Glutamatergic neuron (in vitro differentiated cells): ENCODE data around the gene ACTR8. TPM values are rescaled to one million over a fixed set of nuclear protein-coding genes. Genes with fewer than 3 reads are reported as not detected.

ENCODE experiments used
- DNase-seq: peaks from one replicate; pipeline ENCODE4 v3.0.0; 2022
- H3K27ac Mint-ChIP-seq: one replicate; pipeline ENCODE4 v1.8.0; 2020; ENCODE audit warnings: mild to moderate bottlenecking, mixed read lengths, inconsistent platforms; ENCODE audit not compliant: unreplicated experiment
- H3K27me3 Mint-ChIP-seq: one replicate; pipeline ENCODE4 v1.8.0; 2020; ENCODE audit warnings: mild to moderate bottlenecking, moderate library complexity, mixed read lengths, inconsistent platforms; ENCODE audit not compliant: unreplicated experiment
- H3K36me3 Mint-ChIP-seq: one replicate; pipeline ENCODE4 v1.8.0; 2020; ENCODE audit warnings: mild to moderate bottlenecking, mixed read lengths, inconsistent platforms; ENCODE audit not compliant: unreplicated experiment
- H3K4me1 Mint-ChIP-seq: one replicate; pipeline ENCODE4 v1.8.0; 2020; ENCODE audit warnings: mild to moderate bottlenecking, low read depth, mixed read lengths, inconsistent platforms; ENCODE audit not compliant: unreplicated experiment
- H3K4me3 Mint-ChIP-seq: one replicate; pipeline ENCODE4 v1.8.0; 2020; ENCODE audit warnings: mild to moderate bottlenecking, mixed read lengths, inconsistent platforms; ENCODE audit not compliant: unreplicated experiment
- H3K9me3 Mint-ChIP-seq: one replicate; pipeline ENCODE4 v1.8.0; 2020; ENCODE audit warnings: mild to moderate bottlenecking, moderate library complexity, mixed read lengths, inconsistent platforms; ENCODE audit not compliant: unreplicated experiment
- total RNA-seq: library from RNA; stranded (reverse); fragmentation: NEBNext Ultra II Directional; extraction: Animal tissue kit (Norgen Biotek cat#: 25700); gene quantifications from one replicate; pipeline ENCODE4 v1.2.1, GENCODE V29; 2021; ENCODE audit not compliant: unreplicated experiment
- TF ChIP-seq, protein P1 (sequence below): fragments of 200-600 bp; sonication (generic); IDR thresholded peaks from one replicate; pipeline ENCODE4 v1.5.0; 2021; ENCODE audit not compliant: partially characterized antibody, unreplicated experiment

The ACTR8 gene
- total RNA-seq, 1 donor from 2014 or later: 59.4 TPM

DNA sequence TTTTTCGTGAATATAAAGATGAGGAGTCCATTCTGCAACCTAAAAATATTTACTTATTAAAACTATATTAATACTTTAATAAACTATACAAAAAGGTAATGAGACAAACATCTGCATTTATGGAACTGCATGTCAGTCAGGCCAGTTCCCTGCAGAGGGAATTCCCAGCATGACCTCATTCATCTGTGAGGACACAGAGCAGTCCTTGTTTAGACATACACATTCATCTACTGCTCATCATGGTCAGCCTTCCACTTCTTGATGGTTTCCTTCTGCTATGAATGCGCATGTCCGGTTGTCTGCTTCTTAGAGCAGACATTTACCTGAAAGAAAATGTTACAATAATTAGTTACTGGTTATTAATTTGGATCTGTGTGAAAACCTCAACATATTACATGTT lies 3.3 kb upstream of the ACTR8 start:
- TF ChIP-seq, protein P1, sequence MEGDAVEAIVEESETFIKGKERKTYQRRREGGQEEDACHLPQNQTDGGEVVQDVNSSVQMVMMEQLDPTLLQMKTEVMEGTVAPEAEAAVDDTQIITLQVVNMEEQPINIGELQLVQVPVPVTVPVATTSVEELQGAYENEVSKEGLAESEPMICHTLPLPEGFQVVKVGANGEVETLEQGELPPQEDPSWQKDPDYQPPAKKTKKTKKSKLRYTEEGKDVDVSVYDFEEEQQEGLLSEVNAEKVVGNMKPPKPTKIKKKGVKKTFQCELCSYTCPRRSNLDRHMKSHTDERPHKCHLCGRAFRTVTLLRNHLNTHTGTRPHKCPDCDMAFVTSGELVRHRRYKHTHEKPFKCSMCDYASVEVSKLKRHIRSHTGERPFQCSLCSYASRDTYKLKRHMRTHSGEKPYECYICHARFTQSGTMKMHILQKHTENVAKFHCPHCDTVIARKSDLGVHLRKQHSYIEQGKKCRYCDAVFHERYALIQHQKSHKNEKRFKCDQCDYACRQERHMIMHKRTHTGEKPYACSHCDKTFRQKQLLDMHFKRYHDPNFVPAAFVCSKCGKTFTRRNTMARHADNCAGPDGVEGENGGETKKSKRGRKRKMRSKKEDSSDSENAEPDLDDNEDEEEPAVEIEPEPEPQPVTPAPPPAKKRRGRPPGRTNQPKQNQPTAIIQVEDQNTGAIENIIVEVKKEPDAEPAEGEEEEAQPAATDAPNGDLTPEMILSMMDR: no peak
- H3K27ac Mint-ChIP-seq: no peak overlapping the region
- H3K9me3 Mint-ChIP-seq: peaks cover 8% of the 10 kb centered on the region
- peaks cover 9% of the 10 kb centered on the region for H3K27me3 Mint-ChIP-seq
- H3K36me3 Mint-ChIP-seq: no peaks in the 10 kb centered on the region
- H3K4me1 Mint-ChIP-seq: peaks cover 12% of the 10 kb centered on the region
- H3K4me3 Mint-ChIP-seq: no peak overlapping the region
- no peak for DNase-seq

DNA sequence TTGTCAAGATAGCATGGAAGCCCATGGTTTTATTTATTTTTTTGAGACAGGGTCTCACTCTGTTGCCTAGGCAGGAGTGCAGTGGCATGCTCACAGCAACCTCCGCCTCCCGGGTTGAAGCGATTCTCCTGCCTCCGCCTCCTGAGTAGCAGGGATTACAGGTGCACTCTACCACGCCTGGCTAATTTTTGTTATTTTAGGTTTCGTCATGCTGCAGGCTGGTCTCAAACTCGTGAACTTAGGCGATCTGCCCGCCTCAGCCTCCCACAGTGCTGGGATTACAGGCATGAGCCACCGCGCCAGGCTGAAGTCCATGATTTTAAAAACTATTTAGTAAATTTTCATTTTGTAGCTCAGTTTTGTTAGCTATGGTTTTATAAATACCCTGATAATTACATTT lies 2.7 kb upstream of the ACTR8 start:
- Mint-ChIP-seq H3K4me3 (no peak overlapping the region), H3K27me3 (peaks cover 9% of the 10 kb centered on the region), H3K4me1 (peaks cover 10% of the 10 kb centered on the region), H3K36me3 (no peaks in the 10 kb centered on the region), H3K9me3 (peaks cover 8% of the 10 kb centered on the region), H3K27ac (no peak overlapping the region)
- TF ChIP-seq, protein P1: no peak
- DNase-seq: no peak

- Mint-ChIP-seq H3K36me3 (no peaks in the 10 kb centered on the region), H3K4me1 (peaks cover 10% of the 10 kb centered on the region), H3K27ac (peak overlapping the region; percentile 67), H3K4me3 (peak overlapping the region; percentile 98), H3K27me3 (peaks cover 7% of the 10 kb centered on the region), H3K9me3 (peaks cover 8% of the 10 kb centered on the region)
- no peak for DNase-seq
- TF ChIP-seq, protein P1: no peak
Measured at GRCh38 chr3:53883008-53883407, 1.1 kb upstream of the ACTR8 start.

DNA sequence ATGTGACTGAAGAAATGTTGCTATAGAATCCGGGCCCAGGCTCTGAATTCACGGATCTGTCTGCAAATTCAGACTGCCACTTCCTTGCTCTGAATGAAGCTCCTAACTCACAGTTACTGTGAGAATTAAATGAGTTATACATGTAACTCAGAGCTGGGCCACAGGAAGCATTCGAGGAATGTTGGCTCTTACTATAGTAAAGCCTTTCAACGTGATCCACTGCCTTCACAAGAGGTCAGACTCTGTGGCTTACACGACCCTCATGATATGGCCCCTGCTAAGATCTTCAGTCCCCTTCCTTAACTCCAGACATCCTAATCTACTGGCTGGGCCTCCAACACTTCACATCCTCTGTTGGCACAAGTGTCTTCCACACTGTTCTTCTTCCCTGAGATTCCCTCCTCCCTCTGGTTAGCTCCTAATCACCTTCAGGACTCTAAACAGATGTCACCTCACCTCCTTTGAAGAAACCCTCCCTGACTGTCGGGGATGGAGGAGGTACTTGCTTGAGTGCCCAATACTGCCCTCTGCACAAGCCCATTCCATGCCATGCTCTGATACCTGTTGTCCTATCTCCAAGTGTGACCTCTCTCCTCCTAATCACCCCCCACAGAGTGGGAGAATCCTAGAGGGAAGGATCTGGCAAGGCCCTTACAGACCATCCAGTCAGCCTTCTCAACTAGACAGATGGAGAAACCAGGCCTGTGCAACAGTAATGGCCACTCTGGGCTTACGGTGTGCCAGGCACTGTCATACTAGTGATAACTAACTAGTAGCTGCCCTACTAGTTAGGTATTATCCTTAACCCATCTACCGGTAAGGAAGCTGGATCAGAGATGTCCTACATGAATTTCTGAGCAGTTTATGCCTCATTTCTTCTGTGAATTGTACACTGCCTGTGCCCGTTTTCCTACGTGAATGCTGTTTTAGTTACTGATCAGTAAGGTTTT lies 1.3 kb downstream of the ACTR8 start:
- peaks cover 7% of the 10 kb centered on the region for H3K27me3 Mint-ChIP-seq
- TF ChIP-seq, protein P1: no peak
- no peak for DNase-seq
- peaks cover 8% of the 10 kb centered on the region for H3K9me3 Mint-ChIP-seq
- no peaks in the 10 kb centered on the region for H3K36me3 Mint-ChIP-seq
- peak overlapping the region; percentile 94 for H3K27ac Mint-ChIP-seq
- peak overlapping the region; percentile 98 for H3K4me3 Mint-ChIP-seq
- H3K4me1 Mint-ChIP-seq: peaks cover 10% of the 10 kb centered on the region
